SW 1271 (cell line): ENCODE measurements around the gene PTPRG.

Experiments
- DNase-seq, 2 experiments: peaks; one replicate each; lab custom pipeline; 2025; lab: John Stamatoyannopoulos, UW

The PTPRG gene

DNA sequence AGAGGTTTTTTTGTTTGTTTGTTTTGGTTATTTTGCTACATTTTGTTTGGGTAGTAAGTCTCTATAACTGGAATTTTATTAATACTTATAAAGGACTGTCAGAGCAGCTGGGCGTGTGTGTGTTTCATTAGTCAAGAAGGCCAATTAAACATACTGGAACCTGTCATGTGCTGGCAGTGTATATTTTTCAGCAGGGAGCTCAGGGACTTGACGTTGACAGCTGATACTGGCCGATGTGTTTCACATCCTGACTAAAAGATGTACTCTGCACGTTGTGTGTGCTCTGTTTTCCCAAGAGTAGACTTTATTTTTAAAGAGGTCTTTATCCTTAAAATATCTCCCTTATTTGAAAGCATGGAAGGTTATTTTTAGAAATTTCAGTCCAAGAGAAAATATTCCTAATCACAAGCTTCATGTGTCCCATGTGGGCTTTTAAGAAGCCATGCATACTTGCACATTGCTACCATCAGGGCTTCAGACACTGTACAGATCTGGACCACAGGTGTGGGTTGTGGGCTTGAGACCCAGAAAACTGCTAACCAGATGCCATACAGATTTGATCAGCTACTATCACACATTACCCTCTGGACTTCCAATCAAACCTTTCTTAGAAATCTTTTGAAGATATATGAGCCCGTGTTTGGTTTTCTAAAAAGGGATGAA lies 676.0 kb downstream of the PTPRG start:
- DNase-seq: no peak

- no peak for DNase-seq
Observed at GRCh38 chr3:62238003-62238402, 676.6 kb downstream of the PTPRG start.

DNA sequence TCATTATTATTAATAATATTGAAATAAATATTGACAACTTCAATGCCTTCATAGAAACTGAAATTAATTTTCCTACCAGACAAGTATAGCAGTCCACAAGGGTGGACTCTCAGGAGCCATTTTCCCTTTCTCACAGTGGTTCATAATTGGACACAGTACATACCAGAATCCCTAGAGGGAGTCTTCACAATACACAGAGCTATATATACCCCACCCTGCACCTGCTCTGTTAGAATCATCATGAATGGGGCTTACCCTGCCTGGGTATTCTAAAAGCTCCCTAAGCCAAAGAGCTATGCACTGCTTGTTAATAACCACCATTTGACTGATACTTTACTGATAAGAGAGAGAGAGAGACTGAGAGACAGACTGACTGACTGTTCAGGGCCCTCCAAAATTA lies 677.1 kb downstream of the PTPRG start:
- DNase-seq: no peak

- DNase-seq: no peak
Observed at GRCh38 chr3:62241279-62241678, 679.9 kb downstream of the PTPRG start.

GRCh38 chr3:62242831-62243509 lies 681.6 kb downstream of the PTPRG start:
- DNase-seq: no peak

DNA sequence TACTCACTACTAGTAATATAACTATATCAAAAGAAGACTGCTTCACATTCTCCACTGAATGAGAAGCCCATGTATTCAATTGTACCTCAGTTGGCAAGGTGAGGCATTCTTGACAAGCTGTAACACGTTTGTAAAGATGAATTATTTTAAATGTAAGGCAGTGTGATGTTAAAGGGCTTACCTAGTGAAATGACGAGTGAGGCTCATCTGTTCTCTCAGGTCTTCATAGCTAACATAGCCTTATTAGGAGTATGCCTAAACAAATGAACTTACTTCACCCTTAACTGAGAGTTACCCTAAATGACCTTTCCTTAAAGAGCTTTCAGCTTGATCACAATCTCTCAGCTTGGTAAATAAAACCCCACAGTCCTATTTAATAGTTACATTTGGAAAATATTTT lies 684.7 kb downstream of the PTPRG start:
- no peak for DNase-seq

- no peak for DNase-seq
Observed at GRCh38 chr3:62246985-62247384, 685.6 kb downstream of the PTPRG start.

DNA sequence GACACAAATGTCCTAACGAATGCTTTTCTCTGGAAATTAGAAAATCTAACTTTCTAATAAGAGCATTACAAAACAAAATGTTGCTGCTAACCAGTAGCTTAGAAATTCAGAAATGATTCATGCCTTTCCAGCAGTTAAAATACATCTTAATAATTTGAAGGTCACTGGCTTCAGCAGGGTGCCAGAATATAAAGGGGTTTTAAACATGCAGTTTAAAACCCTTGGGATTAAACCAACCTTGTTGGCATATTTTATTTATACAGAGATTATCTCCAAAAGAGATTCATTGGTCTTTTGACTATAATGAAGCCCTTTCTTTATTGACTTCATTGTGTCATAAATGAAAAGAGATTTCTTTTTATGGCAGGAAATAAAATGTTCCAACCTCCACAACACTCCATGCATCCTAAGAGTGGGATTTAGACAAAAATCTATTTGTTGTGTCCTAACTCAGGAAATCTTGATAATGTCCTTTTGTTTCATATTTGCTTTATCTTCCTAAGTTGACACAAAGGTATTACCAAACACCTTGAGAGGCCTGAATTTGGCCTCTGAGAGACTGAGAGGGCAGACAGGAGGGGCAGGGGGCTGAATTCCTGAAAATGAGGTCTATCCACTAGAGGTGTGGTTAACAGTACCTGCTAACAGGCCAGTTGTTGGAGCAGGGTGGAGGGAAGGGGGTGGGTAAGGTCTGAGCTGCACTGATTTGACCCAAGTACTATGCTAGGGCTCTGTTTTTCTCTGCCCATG lies 687.5 kb downstream of the PTPRG start:
- DNase-seq: no peak

DNA sequence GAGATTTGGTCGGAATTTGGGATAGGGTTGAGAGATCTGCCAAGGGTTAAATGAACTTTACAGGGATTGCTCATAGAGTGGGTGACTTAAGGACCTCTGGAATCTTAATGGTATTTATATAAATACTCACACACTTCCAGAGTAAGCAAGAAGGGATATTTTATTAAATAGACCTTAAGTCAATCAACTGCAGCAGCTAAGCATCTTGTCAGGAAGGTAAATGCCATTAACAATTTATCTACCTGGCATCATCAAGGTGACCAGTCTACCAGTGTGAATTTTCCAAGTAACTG lies 688.1 kb downstream of the PTPRG start:
- no peak for DNase-seq

DNA sequence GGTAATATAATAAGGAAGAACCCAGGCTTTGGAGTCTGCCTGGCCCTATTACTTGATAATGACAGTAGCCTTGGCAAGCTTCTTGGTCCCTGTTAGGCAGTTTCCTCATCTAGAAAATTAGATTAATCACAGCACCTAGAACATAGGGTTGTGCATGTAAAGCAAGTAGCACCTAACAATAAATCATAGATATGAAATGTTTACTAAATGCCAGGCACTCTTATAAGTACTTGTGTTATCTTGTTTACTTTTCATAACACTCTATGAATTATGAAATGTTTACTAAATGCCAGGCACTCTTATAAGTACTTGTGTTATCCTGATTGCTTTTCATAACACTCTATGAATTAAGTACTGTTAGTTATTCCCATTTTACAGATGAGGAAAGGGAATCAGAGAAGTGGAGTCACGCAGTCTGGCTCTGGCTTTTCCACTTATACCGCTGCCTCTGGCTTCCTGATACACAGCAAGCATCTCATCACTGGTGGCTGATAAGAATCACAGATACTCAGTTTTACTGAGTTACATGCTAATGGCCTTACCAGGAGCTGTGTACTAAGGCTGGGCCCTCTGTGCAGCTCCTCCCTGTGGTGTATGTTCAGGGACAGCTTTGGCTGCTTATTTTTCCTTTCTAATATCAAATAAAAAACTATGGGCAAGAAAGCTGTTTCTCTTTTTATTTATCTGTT lies 688.6 kb downstream of the PTPRG start:
- DNase-seq: no peak

- no peak for DNase-seq
Observed at GRCh38 chr3:62252438-62253157, 691.2 kb downstream of the PTPRG start.

GRCh38 chr3:62253971-62254370 lies 692.6 kb downstream of the PTPRG start:
- no peak for DNase-seq

DNA sequence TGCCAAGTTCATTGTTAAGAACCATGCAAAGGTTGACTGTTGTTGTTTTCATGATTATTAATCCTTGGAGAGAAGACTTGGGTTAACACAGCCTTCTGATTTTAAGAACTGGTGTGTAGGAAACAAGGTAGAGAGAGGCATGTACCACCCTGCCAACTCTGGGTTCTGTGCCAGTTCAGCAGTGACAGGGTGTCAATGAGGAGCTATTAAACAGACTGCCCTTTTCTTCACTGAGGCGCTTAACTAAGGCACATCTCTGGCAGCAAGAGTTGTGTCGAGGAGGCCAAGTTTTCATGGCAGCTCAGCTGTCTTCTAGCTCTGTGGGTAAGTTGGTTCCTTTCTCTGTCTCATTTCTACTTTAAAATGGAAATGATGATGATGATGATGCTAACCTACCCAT lies 694.4 kb downstream of the PTPRG start:
- no peak for DNase-seq

DNA sequence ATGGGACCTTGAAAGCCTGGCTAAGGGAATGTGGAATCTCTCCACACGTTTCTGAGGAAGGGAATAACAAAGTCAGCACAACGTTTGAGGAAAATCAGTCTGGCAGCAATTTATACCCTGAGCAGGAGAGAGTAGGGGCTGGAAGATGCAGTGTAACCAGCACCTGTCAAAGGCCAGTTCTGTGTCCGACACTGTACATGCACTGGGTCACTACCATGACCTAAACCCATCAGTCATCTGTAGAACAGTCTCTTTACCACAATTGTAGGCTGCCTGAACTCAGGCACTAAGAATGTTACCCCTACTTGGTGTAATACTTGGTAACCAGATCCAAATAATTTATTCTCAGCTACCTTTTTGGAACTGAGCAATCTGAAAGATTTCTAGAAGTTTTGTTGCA lies 698.6 kb downstream of the PTPRG start:
- DNase-seq: no peak

DNA sequence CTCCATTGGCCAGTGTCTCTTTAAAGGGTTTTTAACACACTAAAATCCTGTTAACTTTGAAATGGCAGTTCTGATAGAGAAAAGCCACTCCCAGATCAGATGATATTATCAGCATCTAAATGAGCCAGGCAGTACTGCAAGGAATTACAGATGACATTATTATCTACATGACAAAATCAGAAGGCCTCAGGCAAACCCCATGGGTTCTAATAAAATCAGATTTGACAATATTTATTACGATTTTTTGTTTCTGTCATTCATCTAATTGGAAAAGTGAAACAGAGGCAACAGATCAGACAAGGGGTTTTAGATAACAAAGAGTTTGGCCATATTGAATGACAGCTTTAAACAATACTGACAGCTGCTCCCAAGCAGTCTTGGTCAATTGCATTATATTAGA lies 699.3 kb downstream of the PTPRG start:
- no peak for DNase-seq

DNA sequence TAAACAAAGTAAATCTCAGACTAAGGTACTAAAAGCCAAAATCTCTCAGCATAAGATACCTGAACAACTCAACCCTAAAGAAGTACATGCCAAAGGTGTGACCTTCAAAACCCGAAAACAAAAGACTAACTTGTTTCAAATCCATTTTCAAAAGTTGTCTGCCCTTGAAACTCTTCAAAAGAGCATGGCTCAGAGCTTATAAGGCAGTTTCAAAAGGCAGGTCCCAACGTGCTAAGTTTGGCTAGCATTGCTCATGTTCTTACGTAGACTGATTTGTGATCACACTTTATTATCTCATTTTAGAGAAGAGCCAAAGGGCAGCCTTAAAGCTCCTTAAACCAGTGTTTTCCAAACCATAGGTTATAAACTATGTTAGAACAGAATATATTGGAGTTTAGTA lies 699.8 kb downstream of the PTPRG start:
- no peak for DNase-seq

GRCh38 chr3:62261736-62262135 lies 700.4 kb downstream of the PTPRG start:
- no peak for DNase-seq

DNA sequence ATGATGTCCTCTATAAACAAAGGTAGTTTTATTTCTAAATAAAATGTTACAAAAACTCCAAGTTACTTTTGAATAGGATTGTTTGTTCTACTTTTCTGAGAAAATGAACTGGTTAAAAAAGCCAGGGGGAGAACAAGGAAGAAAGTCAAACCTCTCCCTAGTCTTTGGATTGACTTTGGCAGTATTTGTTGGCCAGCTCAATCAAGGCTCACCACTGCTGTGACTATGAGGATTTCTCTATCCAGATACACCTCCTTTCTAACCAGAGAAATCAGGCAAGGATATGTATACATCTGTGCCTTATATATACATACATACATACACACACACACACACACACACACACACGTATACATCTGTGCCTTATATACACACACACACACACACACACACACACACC lies 704.2 kb downstream of the PTPRG start:
- DNase-seq: no peak

- no peak for DNase-seq
Observed at GRCh38 chr3:62266668-62267283, 705.4 kb downstream of the PTPRG start.

DNA sequence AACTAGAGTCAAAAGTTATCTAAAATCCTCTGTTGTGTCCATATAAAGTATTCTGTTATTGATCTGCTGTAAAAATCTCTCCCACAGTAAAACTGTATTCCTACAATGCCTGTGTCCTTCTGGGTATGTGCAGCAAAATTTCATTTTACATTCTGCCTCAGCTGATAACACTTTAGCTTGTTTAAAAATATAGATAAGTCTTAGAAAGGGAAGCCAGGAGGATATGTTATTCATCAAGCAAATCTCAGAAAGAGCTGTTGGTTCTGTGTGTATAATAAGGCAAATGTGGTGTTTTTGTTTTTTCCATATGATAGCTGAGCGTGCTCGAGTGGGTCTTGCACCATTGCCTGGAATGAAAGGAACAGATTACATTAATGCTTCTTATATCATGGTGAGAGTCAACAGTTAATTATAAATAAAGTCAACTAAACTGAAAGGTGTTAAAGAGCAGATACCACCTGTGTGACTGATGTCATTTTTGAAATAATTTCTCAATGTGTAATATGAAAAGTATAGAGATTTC lies 715.3 kb downstream of the PTPRG start:
- no peak for DNase-seq

GRCh38 chr3:62277450-62277849 lies 716.1 kb downstream of the PTPRG start:
- DNase-seq: no peak

DNA sequence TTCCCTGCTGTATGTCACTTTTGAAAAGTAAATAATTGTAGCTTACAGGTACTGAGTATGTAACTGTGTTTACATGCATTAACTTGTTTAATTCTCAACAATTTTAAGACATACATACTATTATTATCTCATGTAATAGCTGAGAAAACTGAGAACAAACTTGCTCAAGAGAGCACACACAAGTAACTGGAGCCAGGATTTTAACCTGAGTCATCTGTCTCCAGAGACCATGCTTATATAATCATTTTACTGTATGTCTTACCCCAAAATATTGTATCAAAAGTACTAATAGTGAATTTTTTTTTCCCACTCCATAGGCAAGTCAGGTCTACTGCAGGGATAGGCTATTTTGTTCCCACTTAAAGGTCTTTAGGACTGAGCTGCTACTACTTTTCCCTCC lies 716.6 kb downstream of the PTPRG start:
- no peak for DNase-seq
